Activated CD8-positive, alpha-beta memory T cell treated with anti-CD3 and anti-CD28 coated beads, Interleukin-2, amount 10 ng/mL, durations not matched to agents 7 days and 5 days (primary cell): Measurements from ENCODE around the gene MOK. TPM values are rescaled to one million over a fixed set of nuclear protein-coding genes. Genes with fewer than 3 reads are reported as not detected.

Experiments
- ATAC-seq: fragments of 150-1000 bp; cut with Tn5 transposase; one replicate; pipeline ENCODE4 v1.10.0; 2021; ENCODE audit warnings: moderate library complexity
- CTCF ChIA-PET: fragments of 350-600 bp; sonication (Branson Sonifier 250); formaldehyde crosslinking; loops from one replicate; lab custom pipeline; 2021; ENCODE audit warnings: antibody characterized with exemption; lab: Charles Lee
- DNase-seq: peaks from one replicate; pipeline ENCODE4 v3.0.0-alpha.2; 2020
- H3K27ac Mint-ChIP-seq: one replicate; pipeline ENCODE4 v1.8.0; 2021; ENCODE audit warnings: mild to moderate bottlenecking, mixed read lengths
- H3K27me3 Mint-ChIP-seq: one replicate; pipeline ENCODE4 v1.8.0; 2021; ENCODE audit warnings: mixed read lengths
- H3K36me3 Mint-ChIP-seq: one replicate; pipeline ENCODE4 v1.8.0; 2021; ENCODE audit warnings: mild to moderate bottlenecking, mixed read lengths
- H3K4me1 Mint-ChIP-seq: one replicate; pipeline ENCODE4 v1.8.0; 2021; ENCODE audit warnings: mixed read lengths
- H3K4me3 Mint-ChIP-seq: one replicate; pipeline ENCODE4 v1.8.0; 2021; ENCODE audit warnings: mild to moderate bottlenecking, moderate library complexity, mixed read lengths
- H3K9me3 Mint-ChIP-seq: one replicate; pipeline ENCODE4 v1.8.0; 2022; ENCODE audit warnings: low read depth, mixed read lengths
- total RNA-seq, 2 experiments: library from RNA; stranded (reverse); gene quantifications; one replicate each; pipeline ENCODE4 v1.2.3, GENCODE V29; 2021

MOK gene
- total RNA-seq, 2 experiments from 2014 or later = 3.2 to 3.6 TPM

GRCh38 chr14:102207831-102208365 lies 97.1 kb downstream of the MOK start:
- CTCF ChIA-PET = no interaction called here
- no peaks in the 10 kb centered on the region for H3K9me3 Mint-ChIP-seq
- ATAC-seq (no peak), DNase-seq (no peak)
- no peaks in the 10 kb centered on the region for H3K27me3 Mint-ChIP-seq
- no peak overlapping the region for H3K4me3 Mint-ChIP-seq
- no peaks in the 10 kb centered on the region for H3K4me1 Mint-ChIP-seq
- H3K27ac Mint-ChIP-seq = no peak overlapping the region
- H3K36me3 Mint-ChIP-seq = peaks cover 9% of the 10 kb centered on the region

GRCh38 chr14:102206918-102207317 lies 98.0 kb downstream of the MOK start:
- Mint-ChIP-seq H3K27me3 (no peaks in the 10 kb centered on the region), H3K36me3 (peaks cover 9% of the 10 kb centered on the region), H3K9me3 (no peaks in the 10 kb centered on the region), H3K4me3 (no peak overlapping the region), H3K27ac (no peak overlapping the region), H3K4me1 (peaks cover 2% of the 10 kb centered on the region)
- ATAC-seq (no peak), DNase-seq (no peak)
- CTCF ChIA-PET = no interaction called here

GRCh38 chr14:102205560-102205959 lies 99.4 kb downstream of the MOK start:
- peaks cover 15% of the 10 kb centered on the region for H3K4me1 Mint-ChIP-seq
- H3K4me3 Mint-ChIP-seq = no peak overlapping the region
- peaks cover 13% of the 10 kb centered on the region for H3K36me3 Mint-ChIP-seq
- no peak for DNase-seq
- no peaks in the 10 kb centered on the region for H3K27me3 Mint-ChIP-seq
- CTCF ChIA-PET = no interaction called here
- no peaks in the 10 kb centered on the region for H3K9me3 Mint-ChIP-seq
- ATAC-seq = no peak
- H3K27ac Mint-ChIP-seq = no peak overlapping the region

GRCh38 chr14:102203382-102203781 lies 101.6 kb downstream of the MOK start:
- Mint-ChIP-seq H3K9me3 (no peaks in the 10 kb centered on the region), H3K27ac (no peak overlapping the region), H3K36me3 (peaks cover 17% of the 10 kb centered on the region), H3K4me1 (peaks cover 25% of the 10 kb centered on the region), H3K27me3 (no peaks in the 10 kb centered on the region), H3K4me3 (no peak overlapping the region)
- ATAC-seq (no peak), DNase-seq (no peak)
- CTCF ChIA-PET = no interaction called here

DNA sequence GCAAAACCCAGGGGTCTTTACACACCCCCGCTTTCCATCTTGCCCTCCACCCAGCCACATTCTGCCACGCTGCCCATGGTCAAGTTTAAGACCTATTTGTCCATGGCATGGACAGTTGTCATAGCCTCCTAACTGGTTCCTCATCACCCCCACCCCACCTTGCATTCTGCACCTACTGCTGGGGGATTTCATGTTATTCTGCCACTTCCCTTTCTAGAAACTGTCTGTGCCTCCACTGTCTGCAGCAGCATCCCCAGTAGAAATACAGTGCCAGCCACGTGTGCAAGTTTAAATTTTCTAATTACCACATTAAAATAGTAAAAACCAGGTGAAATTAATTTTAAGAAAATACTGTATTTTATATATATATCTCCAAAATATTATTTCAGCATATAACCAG lies 102.0 kb downstream of the MOK start:
- no peak for ATAC-seq
- Mint-ChIP-seq H3K4me3 (no peak overlapping the region), H3K27ac (no peak overlapping the region), H3K9me3 (no peaks in the 10 kb centered on the region), H3K36me3 (peaks cover 18% of the 10 kb centered on the region), H3K27me3 (no peaks in the 10 kb centered on the region), H3K4me1 (peaks cover 25% of the 10 kb centered on the region)
- DNase-seq = no peak
- CTCF ChIA-PET = no interaction called here

DNA sequence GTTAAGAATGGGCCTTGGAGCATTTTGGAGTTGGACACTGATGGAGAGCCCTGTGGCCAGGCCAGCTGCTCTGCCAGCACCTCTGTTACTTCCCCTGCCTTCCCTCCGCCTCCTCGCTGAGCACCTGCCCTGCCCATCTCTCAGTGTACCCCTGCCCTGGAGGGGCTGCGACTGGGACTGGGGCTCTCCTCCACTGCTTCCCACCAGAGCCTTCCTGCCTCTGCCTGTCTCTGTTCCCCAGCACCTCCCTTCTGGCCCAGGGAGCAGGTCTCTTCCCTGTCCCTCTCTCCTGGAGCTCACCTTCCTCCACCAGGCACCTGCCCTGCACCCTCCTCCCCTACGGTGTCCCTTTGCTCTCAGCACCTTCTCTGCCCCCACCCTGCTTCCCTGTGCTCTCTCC lies 103.2 kb downstream of the MOK start:
- Mint-ChIP-seq H3K9me3 (no peaks in the 10 kb centered on the region), H3K36me3 (peaks cover 22% of the 10 kb centered on the region), H3K27me3 (no peaks in the 10 kb centered on the region), H3K4me1 (peaks cover 25% of the 10 kb centered on the region), H3K27ac (peak overlapping the region; percentile 71), H3K4me3 (no peak overlapping the region)
- DNase-seq (no peak), ATAC-seq (no peak)
- CTCF ChIA-PET = interaction anchor here (0.8 kb wide), 1 partner anchor 113 kb away, joined by 4 read pairs; no protein-coding TSS in a partner anchor

DNA sequence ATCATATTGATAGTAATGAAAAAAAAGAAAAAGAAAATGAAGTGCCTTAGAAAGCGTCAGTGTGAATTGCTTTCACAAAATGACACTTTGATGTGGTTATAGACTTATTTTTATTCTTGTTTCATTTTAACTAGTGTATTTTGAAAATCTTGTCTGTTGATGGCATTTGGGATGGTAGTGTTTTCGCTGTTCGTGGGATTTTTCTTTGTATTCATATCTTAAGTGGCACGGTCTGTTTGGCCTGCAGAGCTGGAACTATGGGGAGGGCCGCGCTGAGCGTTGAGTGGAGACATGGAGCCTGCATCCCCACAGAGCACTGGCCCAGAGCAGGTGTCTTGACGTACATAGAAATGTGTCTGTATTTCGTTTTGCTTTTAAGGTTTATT lies 103.6 kb downstream of the MOK start:
- Mint-ChIP-seq H3K4me1 (peaks cover 25% of the 10 kb centered on the region), H3K27me3 (no peaks in the 10 kb centered on the region), H3K9me3 (no peaks in the 10 kb centered on the region), H3K27ac (peak overlapping the region; percentile 71), H3K36me3 (peaks cover 22% of the 10 kb centered on the region), H3K4me3 (peak overlapping the region; percentile 9)
- CTCF ChIA-PET = interaction anchor here (0.8 kb wide), 1 partner anchor 113 kb away, joined by 4 read pairs; no protein-coding TSS in a partner anchor
- ATAC-seq (peak; percentile 22), DNase-seq (no peak)

GRCh38 chr14:102200690-102201352 lies 104.1 kb downstream of the MOK start:
- no peaks in the 10 kb centered on the region for H3K9me3 Mint-ChIP-seq
- H3K36me3 Mint-ChIP-seq = peaks cover 22% of the 10 kb centered on the region
- ATAC-seq (peak; percentile 57), DNase-seq (no peak)
- H3K4me3 Mint-ChIP-seq = no peak overlapping the region
- CTCF ChIA-PET = interaction anchor here (0.8 kb wide), 1 partner anchor 114 kb away, joined by 4 read pairs; no protein-coding TSS in a partner anchor
- peak overlapping the region; percentile 71 for H3K27ac Mint-ChIP-seq
- H3K4me1 Mint-ChIP-seq = peaks cover 25% of the 10 kb centered on the region
- no peaks in the 10 kb centered on the region for H3K27me3 Mint-ChIP-seq

GRCh38 chr14:102197317-102197853 lies 107.6 kb downstream of the MOK start:
- Mint-ChIP-seq H3K27me3 (no peaks in the 10 kb centered on the region), H3K9me3 (no peaks in the 10 kb centered on the region), H3K4me3 (no peak overlapping the region), H3K27ac (no peak overlapping the region), H3K36me3 (peaks cover 13% of the 10 kb centered on the region), H3K4me1 (peaks cover 29% of the 10 kb centered on the region)
- CTCF ChIA-PET = no interaction called here
- DNase-seq (no peak), ATAC-seq (no peak)

- DNase-seq (no peak), ATAC-seq (no peak)
- peaks cover 12% of the 10 kb centered on the region for H3K36me3 Mint-ChIP-seq
- H3K9me3 Mint-ChIP-seq = no peaks in the 10 kb centered on the region
- H3K27ac Mint-ChIP-seq = no peak overlapping the region
- H3K4me3 Mint-ChIP-seq = no peak overlapping the region
- peaks cover 26% of the 10 kb centered on the region for H3K4me1 Mint-ChIP-seq
- no peaks in the 10 kb centered on the region for H3K27me3 Mint-ChIP-seq
- CTCF ChIA-PET = no interaction called here
These were observed 108.1 kb downstream of the MOK start for GRCh38 chr14:102196902-102197230.

- Mint-ChIP-seq H3K4me3 (no peak overlapping the region), H3K9me3 (no peaks in the 10 kb centered on the region), H3K36me3 (peaks cover 9% of the 10 kb centered on the region), H3K4me1 (peaks cover 20% of the 10 kb centered on the region), H3K27ac (peak overlapping the region; percentile 6), H3K27me3 (no peaks in the 10 kb centered on the region)
- DNase-seq (no peak), ATAC-seq (no peak)
- CTCF ChIA-PET = no interaction called here
These were observed 108.7 kb downstream of the MOK start for GRCh38 chr14:102196039-102196901.

DNA sequence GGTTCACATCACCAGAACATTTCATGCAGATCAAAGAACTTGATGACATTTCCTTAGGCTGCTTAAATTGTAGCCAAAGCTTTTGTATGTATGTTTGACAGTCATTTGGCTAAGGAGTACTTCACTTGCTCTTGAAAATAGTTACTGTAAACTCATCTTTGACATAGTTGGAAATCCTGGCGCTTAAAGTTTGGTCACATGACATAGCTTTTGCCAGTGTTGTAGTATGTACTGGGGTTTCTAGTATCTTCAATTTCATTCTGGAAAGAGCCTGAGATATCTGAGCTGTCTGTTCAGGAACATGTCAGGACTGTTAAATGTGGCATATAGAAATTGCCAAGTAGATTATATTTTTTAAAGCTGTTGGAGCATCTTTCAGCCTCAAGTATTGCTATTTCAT lies 109.5 kb downstream of the MOK start:
- CTCF ChIA-PET = no interaction called here
- Mint-ChIP-seq H3K27me3 (no peaks in the 10 kb centered on the region), H3K27ac (no peak overlapping the region), H3K4me1 (peaks cover 12% of the 10 kb centered on the region), H3K36me3 (peaks cover 9% of the 10 kb centered on the region), H3K4me3 (no peak overlapping the region), H3K9me3 (no peaks in the 10 kb centered on the region)
- no peak for DNase-seq
- ATAC-seq = no peak

- no peak for ATAC-seq
- H3K36me3 Mint-ChIP-seq = peaks cover 9% of the 10 kb centered on the region
These were observed 110.1 kb downstream of the MOK start for GRCh38 chr14:102194856-102195255.

More at GRCh38 chr14:102194856-102195255, 110.1 kb downstream of the MOK start:
- Mint-ChIP-seq H3K27me3 (no peaks in the 10 kb centered on the region), H3K9me3 (no peaks in the 10 kb centered on the region), H3K4me3 (no peak overlapping the region), H3K27ac (no peak overlapping the region), H3K4me1 (peaks cover 8% of the 10 kb centered on the region)
- CTCF ChIA-PET = no interaction called here
- DNase-seq = no peak
